Ishikawa (cell line): ENCODE results near the gene ACE2.

ENCODE experiments used
- CREB1 ChIP-seq: IDR thresholded peaks from 2 replicates; pipeline ENCODE4 v1.6.1; 2012; ENCODE audit warnings: low read depth
- EGR1 ChIP-seq: IDR thresholded peaks from 2 replicates; pipeline ENCODE4 v1.6.1; 2012
- EP300 ChIP-seq: IDR thresholded peaks from 2 replicates; pipeline ENCODE4 v1.6.1; 2012; ENCODE audit warnings: borderline replicate concordance
- FOXM1 ChIP-seq: IDR thresholded peaks from 2 replicates; pipeline ENCODE4 v1.6.1; 2012; ENCODE audit warnings: low read depth, borderline replicate concordance
- NFIC ChIP-seq: IDR thresholded peaks from 2 replicates; pipeline ENCODE4 v1.6.1; 2012
- RAD21 ChIP-seq: IDR thresholded peaks from 2 replicates; pipeline ENCODE4 v1.6.1; 2012; ENCODE audit warnings: low read depth
- TAF1 ChIP-seq: IDR thresholded peaks from 2 replicates; pipeline ENCODE4 v1.6.1; 2012; ENCODE audit warnings: low read depth, mild to moderate bottlenecking
- TCF12 ChIP-seq: IDR thresholded peaks from 2 replicates; pipeline ENCODE4 v1.6.1; 2012; ENCODE audit warnings: low read depth
- TEAD4 ChIP-seq: IDR thresholded peaks from 2 replicates; pipeline ENCODE4 v1.6.1; 2012
- YY1 ChIP-seq: IDR thresholded peaks from 2 replicates; pipeline ENCODE4 v1.6.1; 2012; ENCODE audit warnings: low read depth
- ZBTB7A ChIP-seq: IDR thresholded peaks from 2 replicates; pipeline ENCODE4 v1.6.1; 2012; ENCODE audit warnings: low read depth
- TF ChIP-seq, protein P1 (sequence below): IDR thresholded peaks from 2 replicates; pipeline ENCODE4 v1.6.1; 2012
- TF ChIP-seq, protein P2 (sequence below): IDR thresholded peaks from 2 replicates; pipeline ENCODE4 v1.6.1; 2012; ENCODE audit warnings: low read depth, mild to moderate bottlenecking
- TF ChIP-seq, protein P3 (sequence below): IDR thresholded peaks from 2 replicates; pipeline ENCODE4 v1.6.1; 2012

DNA sequence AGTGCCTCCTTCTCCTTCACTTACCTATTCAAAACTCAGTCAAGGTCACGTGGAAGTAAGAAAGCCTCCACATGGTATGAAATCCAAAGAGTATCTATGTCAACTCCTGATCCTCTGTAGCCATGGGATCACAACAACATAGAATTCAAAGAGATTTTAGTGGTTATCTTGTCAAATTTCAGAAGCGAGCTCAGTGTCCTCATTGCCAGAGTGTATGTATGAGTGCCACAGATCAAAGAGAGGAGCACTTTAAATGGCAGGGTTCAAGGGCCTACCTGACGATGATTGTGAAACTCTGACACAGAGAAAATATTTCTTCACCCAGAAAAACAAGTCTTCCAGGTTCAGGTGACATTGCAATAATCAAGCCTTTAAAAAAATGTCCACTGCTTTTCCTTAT lies 1.2 kb upstream of the ACE2 start:
- TF ChIP-seq TEAD4 (no peak), CREB1 (no peak), EGR1 (no peak), EP300 (no peak), YY1 (no peak), RAD21 (no peak), ZBTB7A (no peak), TAF1 (no peak), NFIC (no peak), FOXM1 (no peak), TCF12 (no peak)
- TF ChIP-seq, protein P1, sequence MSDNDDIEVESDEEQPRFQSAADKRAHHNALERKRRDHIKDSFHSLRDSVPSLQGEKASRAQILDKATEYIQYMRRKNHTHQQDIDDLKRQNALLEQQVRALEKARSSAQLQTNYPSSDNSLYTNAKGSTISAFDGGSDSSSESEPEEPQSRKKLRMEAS, result no peak
- TF ChIP-seq, protein P2, sequence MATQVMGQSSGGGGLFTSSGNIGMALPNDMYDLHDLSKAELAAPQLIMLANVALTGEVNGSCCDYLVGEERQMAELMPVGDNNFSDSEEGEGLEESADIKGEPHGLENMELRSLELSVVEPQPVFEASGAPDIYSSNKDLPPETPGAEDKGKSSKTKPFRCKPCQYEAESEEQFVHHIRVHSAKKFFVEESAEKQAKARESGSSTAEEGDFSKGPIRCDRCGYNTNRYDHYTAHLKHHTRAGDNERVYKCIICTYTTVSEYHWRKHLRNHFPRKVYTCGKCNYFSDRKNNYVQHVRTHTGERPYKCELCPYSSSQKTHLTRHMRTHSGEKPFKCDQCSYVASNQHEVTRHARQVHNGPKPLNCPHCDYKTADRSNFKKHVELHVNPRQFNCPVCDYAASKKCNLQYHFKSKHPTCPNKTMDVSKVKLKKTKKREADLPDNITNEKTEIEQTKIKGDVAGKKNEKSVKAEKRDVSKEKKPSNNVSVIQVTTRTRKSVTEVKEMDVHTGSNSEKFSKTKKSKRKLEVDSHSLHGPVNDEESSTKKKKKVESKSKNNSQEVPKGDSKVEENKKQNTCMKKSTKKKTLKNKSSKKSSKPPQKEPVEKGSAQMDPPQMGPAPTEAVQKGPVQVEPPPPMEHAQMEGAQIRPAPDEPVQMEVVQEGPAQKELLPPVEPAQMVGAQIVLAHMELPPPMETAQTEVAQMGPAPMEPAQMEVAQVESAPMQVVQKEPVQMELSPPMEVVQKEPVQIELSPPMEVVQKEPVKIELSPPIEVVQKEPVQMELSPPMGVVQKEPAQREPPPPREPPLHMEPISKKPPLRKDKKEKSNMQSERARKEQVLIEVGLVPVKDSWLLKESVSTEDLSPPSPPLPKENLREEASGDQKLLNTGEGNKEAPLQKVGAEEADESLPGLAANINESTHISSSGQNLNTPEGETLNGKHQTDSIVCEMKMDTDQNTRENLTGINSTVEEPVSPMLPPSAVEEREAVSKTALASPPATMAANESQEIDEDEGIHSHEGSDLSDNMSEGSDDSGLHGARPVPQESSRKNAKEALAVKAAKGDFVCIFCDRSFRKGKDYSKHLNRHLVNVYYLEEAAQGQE, result no peak
- TF ChIP-seq, protein P3, sequence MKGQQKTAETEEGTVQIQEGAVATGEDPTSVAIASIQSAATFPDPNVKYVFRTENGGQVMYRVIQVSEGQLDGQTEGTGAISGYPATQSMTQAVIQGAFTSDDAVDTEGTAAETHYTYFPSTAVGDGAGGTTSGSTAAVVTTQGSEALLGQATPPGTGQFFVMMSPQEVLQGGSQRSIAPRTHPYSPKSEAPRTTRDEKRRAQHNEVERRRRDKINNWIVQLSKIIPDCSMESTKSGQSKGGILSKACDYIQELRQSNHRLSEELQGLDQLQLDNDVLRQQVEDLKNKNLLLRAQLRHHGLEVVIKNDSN, result no peak
